Gastrocnemius medialis (tissue), 4 donors: Measurements from ENCODE around the gene LGALS3BP.

ENCODE experiments used
- CTCF ChIP-seq, 5 experiments: fragments of 450-650 bp in 3 of 5; fragments of 200-600 bp in 2 of 5; sonication (generic) in 2 of 5; IDR thresholded peaks in 4 of 5; conservative IDR thresholded peaks in 1 of 5; 1 replicate in 4 of 5; 2 replicates in 1 of 5; pipeline ENCODE4 v1.5.1; 2016 to 2019; ENCODE audit warnings: antibody characterized with exemption in 5 of 5, mild to moderate bottlenecking in 3 of 5, moderate library complexity in 3 of 5
- POLR2A ChIP-seq, 2 donors: fragments of 450-650 bp; IDR thresholded peaks; one replicate each; pipeline ENCODE4 v1.6.1; 2017; ENCODE audit warnings: antibody characterized with exemption in 2 of 2, mild to moderate bottlenecking in 2 of 2, moderate library complexity in 2 of 2

- no peak for TF ChIP-seq POLR2A (IDR thresholded peaks at IDR 0.05)
- TF ChIP-seq CTCF (IDR thresholded peaks at IDR 0.05 in 4 of 5, conservative IDR thresholded peaks at IDR 0.05 in 1 of 5): no peak
Measured at GRCh38 chr17:79008666-79009387, 29.1 kb upstream of the LGALS3BP start.
